Measurements from ENCODE around the gene MYO3B.
"Not testable (repeated sequence)": the region's sequence is repeated elsewhere in the genome, so short reads cannot be mapped to it uniquely, and the experiment has no call there.

The MYO3B gene

GRCh38 chr2:170212625-170213280 lies 34.8 kb downstream of the MYO3B start:
- no peak for DNase-seq (ENCODE audit: low read depth in 1 of 2, low spot score in 1 of 2)

DNA sequence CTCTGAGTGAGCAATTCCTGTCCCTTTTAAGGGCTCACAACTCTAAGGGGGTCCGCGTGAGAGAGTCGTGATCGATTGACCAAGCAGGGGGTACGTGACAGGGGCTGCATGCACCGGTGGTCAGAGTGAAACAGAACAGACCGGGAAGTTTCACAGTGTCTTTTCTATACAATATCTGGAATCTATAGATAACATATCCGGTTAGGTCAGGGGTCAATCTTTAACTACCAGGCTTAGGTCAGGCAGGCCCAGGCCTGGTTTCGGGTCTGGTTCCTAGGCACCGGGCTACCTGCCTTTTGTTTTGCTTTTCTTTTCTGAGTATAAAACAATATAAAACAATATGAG lies 35.3 kb downstream of the MYO3B start:
- DNase-seq (ENCODE audit: low read depth in 1 of 2, low spot score in 1 of 2), result not testable (repeated sequence)

GRCh38 chr2:170213651-170214050 lies 35.7 kb downstream of the MYO3B start:
- DNase-seq (ENCODE audit: low read depth in 1 of 2, low spot score in 1 of 2), result no peak

GRCh38 chr2:170214309-170214948 lies 36.5 kb downstream of the MYO3B start:
- no peak for DNase-seq (ENCODE audit: low read depth in 1 of 2, low spot score in 1 of 2)

DNA sequence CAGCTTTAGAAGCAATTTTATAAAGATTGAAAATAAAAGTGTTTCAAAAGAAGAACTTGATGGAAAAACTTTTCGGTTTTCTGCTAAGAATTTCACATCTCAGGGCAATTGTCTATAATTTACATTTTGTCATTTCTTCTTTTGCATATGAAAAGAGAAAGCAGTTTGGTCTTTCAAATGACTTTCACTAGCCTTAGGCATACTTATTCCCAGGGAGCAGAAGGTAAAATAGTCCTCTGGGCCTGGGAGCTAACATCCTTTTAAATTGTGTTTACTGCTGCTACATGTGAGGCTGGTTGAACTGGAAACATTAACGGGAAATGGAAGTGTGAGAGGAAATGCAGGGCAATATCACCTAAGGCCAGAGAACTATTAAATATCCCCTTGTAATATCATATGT lies 37.1 kb downstream of the MYO3B start:
- no peak for DNase-seq (ENCODE audit: low read depth in 1 of 2, low spot score in 1 of 2)

DNA sequence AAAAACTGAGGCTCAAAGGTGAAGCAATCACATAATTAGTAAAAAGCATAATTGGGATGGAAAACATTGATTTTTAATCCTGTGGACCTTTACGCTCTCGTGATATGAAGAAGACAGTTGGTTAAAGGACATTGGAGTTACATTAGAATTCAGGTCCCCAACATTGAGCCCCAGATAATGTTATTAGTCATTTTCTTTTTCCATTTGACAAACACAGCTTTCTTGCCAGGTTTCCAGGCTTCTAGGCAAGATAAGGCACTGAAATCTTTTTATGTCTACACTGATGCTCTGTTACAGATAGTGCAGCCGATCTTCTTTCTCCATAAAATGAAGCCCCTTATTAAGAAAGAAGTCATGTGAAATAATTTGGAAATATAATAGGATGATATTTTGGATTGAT lies 38.5 kb downstream of the MYO3B start:
- DNase-seq (ENCODE audit: low read depth in 1 of 2, low spot score in 1 of 2), result no peak

DNA sequence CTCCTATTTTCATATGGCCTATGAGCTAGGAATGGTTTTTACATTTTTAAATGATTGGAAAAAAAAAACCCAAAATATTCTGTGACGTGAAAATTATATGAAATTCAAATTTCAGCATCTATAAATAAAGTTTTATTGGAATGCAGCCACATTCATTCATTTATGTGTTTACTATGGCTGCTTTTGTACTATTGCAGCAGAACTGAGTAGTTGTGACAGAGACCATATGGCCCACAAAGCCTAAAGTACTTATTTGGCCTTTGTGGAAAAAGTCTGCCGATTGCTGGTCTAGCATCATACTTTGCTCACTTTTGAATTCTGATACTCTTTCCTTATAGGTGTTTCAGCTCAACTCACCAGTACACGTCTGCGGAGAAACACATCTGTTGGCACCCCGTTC lies 39.0 kb downstream of the MYO3B start:
- DNase-seq (ENCODE audit: low read depth in 1 of 2, low spot score in 1 of 2), result no peak

DNA sequence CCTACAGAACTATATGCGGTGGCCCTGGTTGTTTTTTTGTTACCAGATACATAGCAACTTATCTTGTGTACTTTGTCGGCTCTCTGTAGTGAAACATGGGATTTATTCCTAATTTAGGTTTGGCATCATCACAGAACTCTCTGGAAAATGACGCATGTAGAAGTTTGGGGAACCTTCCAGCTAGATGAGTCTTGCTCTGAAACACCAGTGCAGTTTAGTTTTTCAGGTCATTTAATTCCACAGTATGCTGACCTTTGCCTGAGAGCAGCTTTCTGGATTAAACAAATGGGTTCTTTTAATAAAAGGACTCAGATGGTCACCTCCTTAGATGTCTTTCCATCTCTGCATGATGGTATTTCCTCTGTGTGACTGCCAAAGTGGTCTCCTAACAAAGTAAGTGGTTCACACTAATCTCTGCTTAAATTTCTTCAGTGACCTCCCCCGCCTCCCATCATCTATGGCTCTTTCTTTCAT lies 39.9 kb downstream of the MYO3B start:
- no peak for DNase-seq (ENCODE audit: low read depth in 1 of 2, low spot score in 1 of 2)

GRCh38 chr2:170218456-170218855 lies 40.5 kb downstream of the MYO3B start:
- no peak for DNase-seq (ENCODE audit: low read depth in 1 of 2, low spot score in 1 of 2)

DNA sequence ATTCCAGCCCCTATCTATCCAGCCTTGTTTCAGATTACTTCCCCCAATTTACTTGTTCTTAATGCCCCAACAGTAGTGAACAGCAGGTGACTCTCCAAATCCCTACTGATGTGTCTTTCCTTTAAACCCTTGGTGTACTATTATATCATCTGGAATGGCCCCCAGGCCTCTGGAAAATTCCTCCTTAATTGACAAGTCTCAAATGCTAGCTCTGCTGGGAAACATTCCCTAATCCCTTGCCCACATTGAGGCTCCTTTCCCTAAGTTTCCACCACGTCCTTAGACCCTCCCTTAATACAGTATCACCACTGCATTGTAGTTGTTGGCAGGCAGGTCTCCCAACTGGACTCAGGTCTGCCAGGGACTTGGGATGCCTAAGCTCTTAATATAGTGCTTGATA lies 41.0 kb downstream of the MYO3B start:
- no peak for DNase-seq (ENCODE audit: low read depth in 1 of 2, low spot score in 1 of 2)

- no peak for DNase-seq (ENCODE audit: low read depth in 1 of 2, low spot score in 1 of 2)
Measured at GRCh38 chr2:170221317-170222288, 43.7 kb downstream of the MYO3B start.

DNA sequence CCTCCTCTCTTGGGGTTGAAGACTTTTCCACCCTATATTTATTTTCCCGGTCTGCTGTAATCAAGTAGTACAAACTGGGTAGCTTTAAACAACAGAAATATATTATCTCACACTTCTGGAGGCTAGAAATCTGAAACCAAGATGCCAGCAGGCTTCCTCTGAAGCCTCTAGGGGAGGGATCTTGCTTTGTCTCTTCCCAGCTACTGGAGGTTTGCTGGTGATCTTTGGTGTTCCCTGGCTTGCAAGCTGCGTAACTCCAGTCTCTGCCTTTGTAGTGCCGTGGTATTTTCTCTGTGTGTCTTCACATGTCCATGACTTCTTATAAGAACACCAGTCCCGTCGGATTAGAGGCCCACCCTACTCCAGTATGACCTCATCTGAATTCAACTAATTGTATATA lies 44.4 kb downstream of the MYO3B start:
- no peak for DNase-seq (ENCODE audit: low read depth in 1 of 2, low spot score in 1 of 2)

- DNase-seq (ENCODE audit: low read depth in 1 of 2, low spot score in 1 of 2), result no peak
Measured at GRCh38 chr2:170222842-170223241, 44.9 kb downstream of the MYO3B start.

GRCh38 chr2:170224692-170225294 lies 46.8 kb downstream of the MYO3B start:
- DNase-seq (ENCODE audit: low read depth in 1 of 2, low spot score in 1 of 2), result no peak

DNA sequence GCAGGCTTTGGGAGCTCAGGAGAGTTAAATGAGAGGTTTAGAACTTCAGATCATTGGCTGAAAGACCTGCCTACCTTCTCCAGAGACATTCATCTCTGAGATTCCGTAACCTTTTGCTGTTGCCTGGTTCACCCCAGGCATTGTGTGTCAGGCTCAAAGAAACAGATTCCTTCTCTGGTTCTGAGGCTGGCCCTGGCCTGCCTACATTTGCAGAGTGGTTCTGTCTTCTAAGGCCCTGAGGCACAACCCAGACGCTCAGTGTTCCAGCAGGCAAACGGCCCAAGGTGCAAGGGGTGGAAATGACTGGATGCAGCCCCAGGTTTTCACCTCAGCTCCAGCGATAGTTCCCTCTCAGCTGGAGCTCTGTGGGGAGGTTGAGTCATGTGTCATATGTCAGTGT lies 48.3 kb downstream of the MYO3B start:
- DNase-seq (ENCODE audit: low read depth in 1 of 2, low spot score in 1 of 2), result no peak

- DNase-seq (ENCODE audit: low read depth in 1 of 2, low spot score in 1 of 2), result no peak
Measured at GRCh38 chr2:170227507-170227947, 49.6 kb downstream of the MYO3B start.

DNA sequence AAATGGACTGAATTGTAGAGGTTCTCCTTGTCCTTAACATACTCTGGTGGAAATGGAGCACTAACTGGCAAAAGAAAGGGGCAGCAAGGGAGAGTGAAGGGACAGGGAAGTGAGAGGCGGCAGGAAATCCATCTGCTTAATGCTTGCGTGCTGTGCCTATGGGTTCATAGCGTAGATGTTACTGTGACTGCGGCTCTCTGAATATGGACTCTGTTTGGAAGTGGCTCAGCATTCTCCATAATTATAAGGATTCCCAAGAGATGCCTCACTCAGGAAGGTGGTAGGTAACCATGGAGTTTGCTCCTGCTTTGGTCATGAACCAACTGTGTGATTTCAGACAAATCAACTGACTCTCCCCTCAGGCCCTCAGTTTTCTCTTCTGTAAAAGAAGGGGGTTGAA lies 50.0 kb downstream of the MYO3B start:
- DNase-seq (ENCODE audit: low read depth in 1 of 2, low spot score in 1 of 2), result no peak

DNA sequence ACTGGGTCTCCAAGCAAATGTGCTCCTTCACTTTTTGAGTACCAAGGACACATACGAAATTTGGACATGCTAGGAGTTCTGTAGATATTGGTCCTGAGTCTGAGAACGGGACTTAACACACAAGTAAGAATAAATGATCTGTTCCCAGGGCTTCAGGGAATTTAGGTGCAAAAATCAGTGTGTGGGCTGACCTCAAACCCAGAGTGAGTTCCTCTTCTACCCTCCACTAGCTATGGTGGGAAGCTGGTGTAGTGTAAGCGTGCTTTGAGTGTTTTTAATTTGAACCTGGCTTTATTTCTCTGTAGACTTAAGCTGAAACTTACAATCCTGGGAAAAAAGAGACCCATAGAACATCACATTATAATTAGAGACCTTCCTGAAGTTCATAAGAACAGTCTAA lies 50.5 kb downstream of the MYO3B start:
- no peak for DNase-seq (ENCODE audit: low read depth in 1 of 2, low spot score in 1 of 2)

DNA sequence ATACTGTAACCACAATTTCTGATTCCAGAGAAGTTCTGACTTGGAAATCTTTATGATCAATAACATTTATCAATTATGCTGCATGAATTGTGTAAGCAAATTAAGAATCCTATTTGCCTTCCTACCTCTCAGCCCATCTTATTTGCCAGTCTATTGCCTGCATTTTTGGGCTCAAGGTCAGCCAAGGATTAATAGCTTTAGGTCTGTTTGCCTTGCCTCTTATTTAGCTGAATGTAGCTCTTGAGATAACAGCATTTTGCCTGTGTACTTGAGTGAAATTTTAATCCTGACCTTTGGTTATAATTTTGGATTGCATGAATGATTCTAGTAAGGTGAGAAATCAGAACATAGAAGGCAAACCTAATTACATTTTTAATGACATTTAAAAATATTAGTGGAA lies 51.2 kb downstream of the MYO3B start:
- DNase-seq (ENCODE audit: low read depth in 1 of 2, low spot score in 1 of 2), result no peak

- no peak for DNase-seq (ENCODE audit: low read depth in 1 of 2, low spot score in 1 of 2)
Measured at GRCh38 chr2:170229744-170230143, 51.8 kb downstream of the MYO3B start.

DNA sequence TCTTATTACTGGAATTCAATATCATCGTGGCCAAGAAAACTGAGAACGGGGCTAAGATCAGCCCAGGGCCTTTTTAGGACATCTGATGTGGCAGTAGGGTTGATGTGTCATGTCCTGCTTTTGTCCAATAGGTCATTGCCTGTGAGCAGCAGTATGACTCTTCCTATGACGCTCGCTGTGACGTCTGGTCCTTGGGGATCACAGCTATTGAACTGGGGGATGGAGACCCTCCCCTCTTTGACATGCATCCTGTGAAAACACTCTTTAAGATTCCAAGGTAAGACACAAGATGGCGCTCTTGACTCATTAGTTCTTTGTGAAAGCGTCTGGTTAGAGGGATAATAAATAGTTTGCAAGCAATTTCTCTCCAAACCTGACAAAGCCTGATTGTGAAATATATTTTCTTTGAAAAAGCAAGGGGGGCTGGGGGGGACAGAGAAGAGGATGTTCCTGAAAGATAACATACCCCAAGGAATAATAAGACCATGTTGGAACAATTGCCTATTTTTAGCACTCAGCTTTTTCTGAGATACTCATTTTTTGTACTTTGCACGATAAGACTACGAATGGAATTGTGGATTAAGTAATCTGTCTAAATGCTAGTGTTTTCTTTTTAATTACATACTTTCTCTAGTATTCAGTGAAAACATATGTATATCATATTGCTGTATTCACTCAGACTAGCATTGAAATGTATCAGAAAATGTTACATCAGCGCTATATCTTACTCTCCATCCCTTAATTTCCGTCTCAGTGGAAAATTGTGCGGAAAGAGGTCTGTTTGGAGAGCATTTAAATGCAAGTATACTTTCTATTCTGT lies 58.1 kb downstream of the MYO3B start:
- DNase-seq (ENCODE audit: low read depth in 1 of 2, low spot score in 1 of 2), result no peak

Measured in activated T-helper 1 cell treated with anti-CD3 and anti-CD28 coated beads, Interleukin-2, amount 50 U/mL, for 16 hours (primary cell).